ACHN (cell line): ENCODE results near the gene RPS13.
A peak's percentile ranks its signal among the peaks of the same experiment; 100 is the strongest.
"Not testable (repeated sequence)": the region's sequence is repeated elsewhere in the genome, so short reads cannot be mapped to it uniquely, and the experiment has no call there.

Experiments used
- DNase-seq: peaks from one replicate; pipeline ENCODE4 v3.0.0-alpha.2; 2015
- in situ Hi-C: cut with HindIII; loops from 2 replicates; pipeline ENCODE4 v1.10.0; 2017; ENCODE audit warnings: low sequenced_read_pairs, low pct_ligation_motif_present, low pct_unique_long_range_greater_than_20kb

The RPS13 gene

DNA sequence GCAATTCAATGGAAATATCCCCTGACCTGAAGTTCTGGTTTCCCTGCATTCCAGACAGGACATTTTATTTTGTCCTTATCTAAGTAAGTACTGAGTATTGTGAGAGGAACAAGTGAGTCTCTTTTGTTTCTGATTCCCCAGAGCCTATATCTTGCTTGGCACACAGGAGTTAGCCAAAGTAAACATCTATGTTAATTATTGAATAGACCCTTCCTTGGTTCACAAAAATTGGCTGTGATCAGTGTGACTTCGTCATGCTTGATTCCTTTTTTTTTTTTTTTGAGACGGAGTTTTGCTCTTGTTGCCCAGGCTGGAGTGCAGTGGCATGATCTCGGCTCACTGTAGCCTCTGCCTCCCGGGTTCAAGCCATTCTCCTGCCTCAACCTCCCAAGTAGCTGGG lies 29.0 kb downstream of the RPS13 start:
- peak; percentile 29 for DNase-seq
- in situ Hi-C loops = not testable (repeated sequence)

DNA sequence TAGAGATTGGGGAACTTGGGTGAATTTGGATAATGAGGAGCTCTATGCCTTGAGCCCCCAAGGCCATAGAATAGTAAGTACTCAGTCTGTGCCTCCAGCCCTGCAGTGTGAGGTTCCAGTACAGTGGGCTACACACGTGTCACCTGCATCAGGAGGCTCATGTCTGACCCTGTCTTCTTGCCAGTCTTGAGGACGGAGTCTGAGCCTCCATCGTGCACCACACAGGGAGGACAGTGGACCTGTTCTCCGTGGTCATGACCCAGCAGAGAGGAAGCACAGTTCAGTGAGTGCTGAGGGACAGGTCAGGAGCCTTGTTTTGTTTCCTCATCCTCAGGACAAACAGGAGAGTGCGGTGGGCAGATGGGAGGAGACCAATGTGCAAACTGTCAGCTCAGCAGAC lies 30.8 kb downstream of the RPS13 start:
- no peak for DNase-seq
- in situ Hi-C loops = no loop called here

DNA sequence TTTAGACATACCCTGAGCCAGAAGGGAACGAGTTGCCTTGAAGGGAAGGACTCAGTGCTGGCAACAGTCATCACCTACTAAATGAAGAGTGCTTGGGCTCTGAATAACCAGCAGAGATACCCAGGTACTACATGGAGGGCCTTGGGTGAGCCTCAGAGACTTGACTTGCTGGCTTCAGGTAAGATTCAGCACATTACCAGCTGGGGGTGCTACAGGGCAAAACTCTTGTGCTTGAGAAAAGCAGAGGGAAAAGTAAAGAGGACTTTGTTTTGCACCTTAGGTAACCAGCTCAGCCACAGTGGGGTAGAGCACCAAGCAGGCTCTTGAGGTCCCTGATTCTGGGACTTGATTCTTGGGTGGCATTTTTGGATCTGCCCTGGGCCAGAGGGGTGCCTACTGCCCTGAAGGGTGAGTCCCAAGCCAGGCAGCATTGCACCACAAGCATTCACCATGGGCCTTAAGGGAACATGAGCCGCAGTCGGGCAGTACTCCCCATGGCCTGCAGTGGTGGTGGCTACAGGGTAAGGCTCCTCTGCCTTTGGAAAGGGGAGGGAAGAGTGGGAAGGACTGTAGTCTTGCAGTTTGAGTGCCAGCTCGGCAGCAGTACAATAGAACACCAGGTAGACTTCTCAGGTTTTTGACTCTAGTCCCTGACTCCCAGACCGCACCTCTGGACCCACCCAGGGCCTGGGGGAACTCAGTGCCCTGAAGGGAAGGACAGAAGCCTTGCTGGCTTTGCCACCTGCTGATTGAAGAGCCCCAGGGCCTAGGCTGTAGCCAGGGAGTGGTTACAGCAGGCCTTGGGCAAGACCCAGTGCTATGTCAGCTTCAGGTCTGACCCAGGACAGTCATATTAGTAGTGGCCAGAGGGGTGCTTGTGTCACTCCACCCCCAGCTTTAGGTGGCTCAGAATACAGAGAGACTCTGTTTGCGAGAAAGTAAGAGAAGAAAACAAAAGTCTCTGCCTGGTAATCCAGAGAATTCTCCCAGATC lies 40.5 kb downstream of the RPS13 start:
- DNase-seq = peak; percentile 19
- in situ Hi-C loops = no loop called here

DNA sequence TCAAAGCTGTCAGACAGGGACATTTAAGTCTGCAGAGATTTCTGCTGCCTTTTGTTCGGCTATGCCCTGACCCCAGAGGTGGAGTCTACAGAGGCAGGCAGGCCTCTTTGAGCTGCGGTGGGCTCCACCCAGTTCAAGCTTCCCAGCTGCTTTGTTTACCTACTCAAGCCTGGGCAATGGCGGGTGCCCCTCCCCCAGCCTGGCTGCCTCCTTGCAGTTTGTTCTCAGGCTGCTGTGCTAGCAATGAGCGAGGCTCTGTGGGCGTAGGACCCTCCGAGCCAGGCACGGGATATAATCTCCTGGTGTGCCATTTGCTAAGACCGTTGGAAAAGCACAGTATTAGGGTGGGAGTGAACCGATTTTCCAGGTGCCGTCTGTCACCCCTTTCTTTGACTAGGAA lies 43.4 kb downstream of the RPS13 start:
- DNase-seq, in situ Hi-C loops: not testable (repeated sequence)

DNA sequence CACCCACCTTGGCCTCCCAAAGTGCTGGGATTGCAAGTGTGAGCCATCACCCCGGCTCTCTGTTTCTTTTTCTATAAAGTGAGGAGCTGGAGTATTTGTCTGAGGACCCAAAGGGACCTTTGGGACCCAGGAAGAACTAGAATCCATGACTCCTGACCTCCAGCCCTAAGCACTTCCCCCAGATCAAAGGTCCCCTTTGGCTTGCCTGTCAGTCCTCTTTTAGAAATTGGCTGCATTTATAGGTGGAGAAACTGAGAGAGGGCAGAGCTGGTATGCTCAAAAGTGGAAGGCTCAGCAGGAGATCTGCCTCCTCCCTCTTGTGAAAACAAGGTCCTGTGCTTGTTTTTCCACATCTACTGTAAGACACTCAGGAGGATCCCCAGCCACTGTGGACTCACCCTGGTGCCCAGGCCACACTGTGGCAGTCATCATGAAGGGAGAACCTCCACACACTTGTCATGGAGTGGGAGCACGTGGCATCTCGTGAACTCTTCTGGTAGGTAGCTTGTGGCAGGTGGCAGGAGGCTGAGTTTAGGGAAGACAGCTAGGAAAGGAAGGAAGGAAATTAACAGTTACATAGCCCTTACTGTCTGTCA lies 50.9 kb downstream of the RPS13 start:
- DNase-seq = no peak
- in situ Hi-C loops = no loop called here

DNA sequence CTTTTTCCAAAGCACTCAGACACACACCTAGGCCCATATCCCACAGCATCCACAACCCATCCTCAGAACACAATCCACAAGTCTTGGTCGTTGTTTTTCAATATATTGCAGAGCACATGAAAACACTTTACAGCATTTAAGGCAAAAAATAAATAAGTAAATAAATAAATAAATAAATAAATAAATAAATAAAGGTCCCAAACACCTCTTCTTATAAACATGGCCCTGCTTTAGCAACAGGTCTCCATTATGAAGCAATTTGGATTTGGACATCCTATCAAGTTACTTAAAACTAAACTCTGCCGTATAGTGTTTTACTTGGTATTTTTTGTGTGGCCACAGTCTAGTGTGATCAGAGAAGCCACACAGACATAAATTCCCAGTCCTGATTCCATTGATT lies 52.5 kb downstream of the RPS13 start:
- no peak for DNase-seq
- in situ Hi-C loops = no loop called here
